ENCODE results near the gene IGFBPL1.
A peak's percentile ranks its signal among the peaks of the same experiment; 100 is the strongest.

DNA sequence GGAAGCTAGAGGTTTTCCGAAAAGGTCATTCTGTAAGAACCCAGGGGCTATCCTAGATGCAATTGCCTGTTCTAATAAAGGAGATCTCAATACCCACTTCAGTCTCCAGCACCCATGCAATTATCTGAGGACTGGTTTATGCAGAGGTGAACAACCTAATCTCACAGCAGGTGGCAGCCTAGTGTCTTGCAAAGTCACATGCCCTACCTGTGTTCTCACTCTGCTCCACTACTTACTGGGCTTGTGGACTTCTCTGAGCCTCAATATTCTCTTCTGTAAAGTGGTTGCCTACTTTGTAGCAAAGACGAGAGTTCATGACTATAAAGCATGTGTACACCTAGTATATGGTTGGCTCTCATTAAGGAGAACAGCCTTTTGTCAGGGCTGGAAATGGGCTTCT is 52.8 kb downstream of the IGFBPL1 start:
- TF ChIP-seq HDAC2 (IDR thresholded peaks at IDR 0.05) (no peak), CHD2 (IDR thresholded peaks at IDR 0.05; ENCODE audit: low read length, partially characterized antibody) (no peak), POLR2A (IDR thresholded peaks at IDR 0.05; ENCODE audit: low read length) (no peak), RCOR1 (IDR thresholded peaks at IDR 0.05; ENCODE audit: low read depth, low read length) (no peak), NR3C1 (IDR thresholded peaks at IDR 0.05) (no peak), NFE2L2 (conservative IDR thresholded peaks at IDR 0.05; ENCODE audit: low read length) (no peak), MYC (IDR thresholded peaks at IDR 0.05; ENCODE audit: borderline replicate concordance, low read length) (no peak), EP300 (IDR thresholded peaks at IDR 0.05) (no peak), MAZ (IDR thresholded peaks at IDR 0.05; ENCODE audit: borderline replicate concordance, low read depth, low read length) (no peak), EHMT2 (IDR thresholded peaks at IDR 0.05; ENCODE audit: low read depth) (no peak)
- TF ChIP-seq, protein P1, sequence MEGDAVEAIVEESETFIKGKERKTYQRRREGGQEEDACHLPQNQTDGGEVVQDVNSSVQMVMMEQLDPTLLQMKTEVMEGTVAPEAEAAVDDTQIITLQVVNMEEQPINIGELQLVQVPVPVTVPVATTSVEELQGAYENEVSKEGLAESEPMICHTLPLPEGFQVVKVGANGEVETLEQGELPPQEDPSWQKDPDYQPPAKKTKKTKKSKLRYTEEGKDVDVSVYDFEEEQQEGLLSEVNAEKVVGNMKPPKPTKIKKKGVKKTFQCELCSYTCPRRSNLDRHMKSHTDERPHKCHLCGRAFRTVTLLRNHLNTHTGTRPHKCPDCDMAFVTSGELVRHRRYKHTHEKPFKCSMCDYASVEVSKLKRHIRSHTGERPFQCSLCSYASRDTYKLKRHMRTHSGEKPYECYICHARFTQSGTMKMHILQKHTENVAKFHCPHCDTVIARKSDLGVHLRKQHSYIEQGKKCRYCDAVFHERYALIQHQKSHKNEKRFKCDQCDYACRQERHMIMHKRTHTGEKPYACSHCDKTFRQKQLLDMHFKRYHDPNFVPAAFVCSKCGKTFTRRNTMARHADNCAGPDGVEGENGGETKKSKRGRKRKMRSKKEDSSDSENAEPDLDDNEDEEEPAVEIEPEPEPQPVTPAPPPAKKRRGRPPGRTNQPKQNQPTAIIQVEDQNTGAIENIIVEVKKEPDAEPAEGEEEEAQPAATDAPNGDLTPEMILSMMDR (IDR thresholded peaks at IDR 0.05): peak; percentile 65
